ENCODE results near the gene IFI16.

The IFI16 gene

GRCh38 chr1:158978730-158979129 lies 31.0 kb upstream of the IFI16 start:
- DNase-seq (ENCODE audit: low read depth) = no peak
- H3K4me3 ChIP-seq (ENCODE audit: low read depth, low read length) = no peak overlapping the region
- TF ChIP-seq CTCF (IDR thresholded peaks at IDR 0.05; ENCODE audit: insufficient read depth, low read depth, low read length, missing control alignments) = no peak

- no peak for TF ChIP-seq CTCF (IDR thresholded peaks at IDR 0.05; ENCODE audit: insufficient read depth, low read depth, low read length, missing control alignments)
- DNase-seq (ENCODE audit: low read depth) = no peak
- H3K4me3 ChIP-seq (ENCODE audit: low read depth, low read length) = no peak overlapping the region
Observed at GRCh38 chr1:158979229-158979628, 30.5 kb upstream of the IFI16 start.

- no peak overlapping the region for H3K4me3 ChIP-seq (ENCODE audit: low read depth, low read length)
- no peak for TF ChIP-seq CTCF (IDR thresholded peaks at IDR 0.05; ENCODE audit: insufficient read depth, low read depth, low read length, missing control alignments)
- no peak for DNase-seq (ENCODE audit: low read depth)
Observed at GRCh38 chr1:158983235-158983634, 26.5 kb upstream of the IFI16 start.

- DNase-seq (ENCODE audit: low read depth) = no peak
- H3K4me3 ChIP-seq (ENCODE audit: low read depth, low read length) = no peak overlapping the region
- TF ChIP-seq CTCF (IDR thresholded peaks at IDR 0.05; ENCODE audit: insufficient read depth, low read depth, low read length, missing control alignments) = no peak
Observed at GRCh38 chr1:158984386-158984785, 25.3 kb upstream of the IFI16 start.

GRCh38 chr1:158989424-158989823 lies 20.3 kb upstream of the IFI16 start:
- no peak for DNase-seq (ENCODE audit: low read depth)
- no peak for TF ChIP-seq CTCF (IDR thresholded peaks at IDR 0.05; ENCODE audit: insufficient read depth, low read depth, low read length, missing control alignments)
- no peak overlapping the region for H3K4me3 ChIP-seq (ENCODE audit: low read depth, low read length)

- no peak for DNase-seq (ENCODE audit: low read depth)
- TF ChIP-seq CTCF (IDR thresholded peaks at IDR 0.05; ENCODE audit: insufficient read depth, low read depth, low read length, missing control alignments) = no peak
- no peak overlapping the region for H3K4me3 ChIP-seq (ENCODE audit: low read depth, low read length)
Observed at GRCh38 chr1:158992787-158993312, 16.9 kb upstream of the IFI16 start.

- no peak for TF ChIP-seq CTCF (IDR thresholded peaks at IDR 0.05; ENCODE audit: insufficient read depth, low read depth, low read length, missing control alignments)
- no peak for DNase-seq (ENCODE audit: low read depth)
- no peak overlapping the region for H3K4me3 ChIP-seq (ENCODE audit: low read depth, low read length)
Observed at GRCh38 chr1:158996998-158997397, 12.7 kb upstream of the IFI16 start.
